ENCODE measurements around the gene PHOSPHO1.
A peak's percentile ranks its signal among the peaks of the same experiment; 100 is the strongest.

PHOSPHO1 gene

GRCh38 chr17:49218941-49219913 lies 11.4 kb downstream of the PHOSPHO1 start:
- DNase-seq (ENCODE audit: low read depth, low spot score) = no peak

DNA sequence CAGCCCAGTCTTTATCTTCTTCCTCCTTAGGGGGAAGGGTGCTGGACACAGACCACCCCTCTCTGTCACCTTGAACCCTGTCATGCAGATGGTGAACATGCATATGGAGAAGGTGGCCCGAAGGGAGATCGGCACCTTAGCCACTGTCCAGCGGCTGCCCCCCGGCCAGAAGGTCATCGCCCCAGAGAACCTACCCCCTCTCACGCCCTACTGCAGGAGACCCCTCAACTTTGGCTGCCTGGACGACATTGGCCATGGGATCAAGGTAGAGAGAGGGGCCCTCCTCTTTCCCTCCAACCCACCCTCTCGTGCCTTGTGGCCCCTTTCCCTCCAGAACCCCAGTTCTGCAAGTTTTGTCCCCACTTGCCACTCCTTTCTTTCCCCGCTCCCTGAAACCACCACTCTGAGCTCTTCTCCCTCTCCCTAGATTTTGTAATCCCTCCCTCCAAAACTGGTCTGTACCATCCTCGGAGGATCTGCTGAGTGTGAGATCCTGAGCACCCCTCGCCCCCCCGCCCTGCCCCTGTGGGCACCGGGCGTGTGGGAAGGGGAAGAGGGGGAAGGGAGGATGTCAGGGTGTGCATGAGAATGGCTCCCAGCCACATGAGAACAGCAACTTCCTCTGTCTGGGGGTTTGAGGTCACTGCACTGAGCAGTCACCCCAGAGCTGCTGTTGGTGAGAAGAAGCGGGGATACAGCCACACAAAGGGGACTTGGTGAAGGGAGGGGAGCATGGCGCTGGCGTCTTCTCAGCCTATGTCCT lies 12.8 kb downstream of the PHOSPHO1 start:
- no peak for DNase-seq (ENCODE audit: low read depth, low spot score)

DNA sequence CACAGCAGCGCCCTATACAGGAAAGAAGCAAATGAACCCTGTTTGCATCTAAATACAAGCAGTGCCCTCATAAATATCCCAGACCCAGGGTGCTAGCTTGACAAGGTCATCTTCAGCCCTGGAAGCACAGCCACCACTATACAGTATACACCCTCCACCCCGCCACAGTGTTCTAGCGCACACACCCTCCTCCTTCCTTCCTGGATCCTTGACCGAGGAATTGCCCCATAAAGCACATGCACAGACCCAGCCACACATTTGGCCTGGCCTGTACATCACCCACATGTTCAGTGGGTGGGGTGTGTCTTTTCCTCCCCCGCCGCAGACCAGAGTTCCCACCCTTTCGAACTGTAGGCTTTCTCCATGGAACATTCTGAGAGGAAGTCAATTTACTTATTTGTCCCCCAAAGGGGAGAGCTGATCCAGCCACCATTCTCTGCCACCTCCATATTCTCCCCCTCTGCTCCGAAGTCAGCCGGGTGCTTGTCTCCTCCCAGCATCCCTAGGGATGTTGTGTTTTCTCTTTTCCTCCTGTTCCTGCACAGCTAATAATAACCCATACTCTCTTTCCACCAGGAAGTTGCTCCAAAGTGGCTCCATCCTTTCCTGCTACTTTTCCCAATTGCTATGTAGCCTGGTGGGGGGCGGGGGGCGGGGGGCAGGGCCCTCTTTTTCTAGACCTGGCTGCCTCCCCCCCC lies 13.5 kb downstream of the PHOSPHO1 start:
- DNase-seq (ENCODE audit: low read depth, low spot score) = no peak

GRCh38 chr17:49216482-49216881 lies 14.1 kb downstream of the PHOSPHO1 start:
- DNase-seq (ENCODE audit: low read depth, low spot score) = no peak

DNA sequence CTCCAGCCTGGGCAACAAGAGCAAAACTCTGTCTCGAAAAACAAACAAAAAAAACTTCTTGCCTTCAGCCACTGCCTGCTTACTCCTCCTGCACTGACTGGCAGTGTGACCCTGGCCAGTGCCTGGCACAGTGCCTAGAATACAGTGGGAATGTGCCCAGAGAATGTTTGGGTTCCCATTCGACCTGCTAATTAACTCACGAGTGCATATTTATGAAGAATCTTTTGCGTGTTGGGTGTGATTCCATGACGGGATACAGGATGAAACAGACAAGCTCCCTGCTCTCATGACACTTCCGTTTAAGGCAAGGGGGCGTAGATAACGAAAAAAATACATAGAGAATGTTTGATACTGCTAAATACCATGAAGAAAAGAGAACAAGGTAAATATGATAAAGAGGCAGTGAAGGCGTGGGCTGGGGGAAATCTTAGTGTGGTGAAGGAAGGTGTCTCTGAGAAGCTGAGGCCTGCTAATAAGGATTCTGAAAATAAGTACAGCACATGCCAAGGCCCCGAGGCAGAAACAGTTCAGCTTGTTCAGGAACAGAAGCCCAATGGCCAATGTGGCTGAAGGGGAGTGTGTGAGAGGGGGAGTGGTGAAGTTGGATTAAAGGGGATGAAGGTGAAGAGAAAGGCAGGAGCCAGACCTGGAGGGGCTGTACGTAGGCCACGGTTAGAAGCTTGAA lies 15.8 kb downstream of the PHOSPHO1 start:
- peak; percentile 76 for DNase-seq (ENCODE audit: low read depth, low spot score)

DNA sequence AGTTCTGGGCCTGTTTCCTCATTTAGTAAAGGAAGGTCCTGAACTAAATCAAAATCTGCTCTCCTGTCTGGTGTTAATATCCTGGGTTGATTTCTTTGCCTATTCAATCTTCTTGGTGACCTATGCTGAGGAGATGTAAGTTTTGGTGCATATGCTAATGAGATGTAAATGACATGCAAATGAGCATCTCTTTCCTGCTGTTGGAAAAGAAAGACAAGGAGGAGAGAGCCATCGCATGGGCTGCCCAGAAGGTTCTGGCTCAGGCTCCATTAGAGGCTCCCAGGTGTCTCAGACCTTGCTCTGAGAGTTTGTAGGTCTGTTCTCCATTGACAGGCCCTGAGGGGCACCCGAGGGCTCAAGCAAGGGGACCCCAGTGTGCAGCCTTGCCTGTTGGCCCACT lies 16.7 kb downstream of the PHOSPHO1 start:
- DNase-seq (ENCODE audit: low read depth, low spot score) = no peak

DNA sequence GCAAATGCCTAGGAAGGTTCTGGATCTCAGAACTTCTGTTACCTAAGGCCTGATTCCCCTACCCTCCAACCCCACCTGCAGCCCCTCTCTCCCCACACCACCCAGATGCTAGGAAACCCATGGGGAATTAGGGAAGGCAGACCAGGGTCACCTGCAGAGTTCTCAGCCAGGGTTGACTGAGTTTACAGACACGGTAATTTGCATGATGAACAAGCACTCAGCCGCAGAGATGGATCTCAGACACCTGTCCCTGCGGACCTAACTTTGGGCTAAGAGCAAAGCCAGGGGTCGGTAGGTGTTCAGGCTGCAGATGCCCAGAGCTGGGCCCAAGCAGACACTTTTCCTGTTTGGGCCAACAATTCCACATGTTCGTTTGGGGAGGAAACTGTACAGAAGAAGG lies 17.2 kb downstream of the PHOSPHO1 start:
- no peak for DNase-seq (ENCODE audit: low read depth, low spot score)

DNA sequence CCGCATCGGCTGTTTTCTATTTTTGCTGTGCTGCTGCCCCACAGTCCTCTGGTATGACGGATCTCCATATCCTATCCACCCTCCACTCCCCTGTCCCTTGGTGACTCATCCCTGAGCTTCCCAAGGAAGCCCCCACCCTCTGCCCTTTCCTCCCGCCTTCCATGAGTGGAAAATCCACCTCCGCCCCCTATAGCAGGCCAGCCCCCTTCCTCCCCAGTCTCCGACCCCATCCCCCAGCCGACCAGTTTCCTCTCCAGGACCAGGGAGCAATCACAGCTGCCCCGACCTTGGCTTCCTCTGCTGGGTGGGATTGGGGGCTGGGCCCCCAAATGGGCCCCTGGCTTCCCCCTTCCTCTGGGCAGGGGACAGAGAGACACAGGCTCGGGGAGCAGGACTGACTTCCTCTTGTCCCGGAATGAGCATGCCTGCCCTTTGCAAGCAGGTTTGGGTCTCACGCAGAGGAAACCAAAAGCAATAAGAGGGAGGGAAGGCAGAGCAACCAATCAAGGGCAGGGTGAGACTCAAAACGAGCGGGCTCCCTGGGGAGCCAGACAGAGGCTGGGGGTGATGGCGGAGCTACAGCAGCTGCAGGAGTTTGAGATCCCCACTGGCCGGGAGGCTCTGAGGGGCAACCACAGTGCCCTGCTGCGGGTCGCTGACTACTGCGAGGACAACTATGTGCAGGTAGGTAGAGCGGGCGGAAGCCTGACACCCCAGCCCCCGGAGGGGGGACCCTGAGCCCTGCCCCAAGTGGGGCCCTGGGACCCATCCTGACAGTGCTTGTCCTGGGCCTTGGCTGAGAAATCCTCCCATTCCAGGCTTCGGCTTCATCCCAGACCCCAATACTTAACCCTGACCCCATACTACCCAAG lies 20.2 kb downstream of the PHOSPHO1 start, which contains the start of the genes ABI3 and GNGT2:
Gene ABI3, plus strand, starts transcription at position 550 of the 872 bp plus-strand sequence. Its CDS starts 18 bp downstream, at position 568.
Gene GNGT2, minus strand, starts transcription at position 417 of the 872 bp plus-strand sequence. CDS start 3,152 bp downstream, outside the sequence.
- DNase-seq (ENCODE audit: low read depth, low spot score) = no peak

GRCh38 chr17:49209061-49209571 lies 21.5 kb downstream of the PHOSPHO1 start:
- no peak for DNase-seq (ENCODE audit: low read depth, low spot score)

DNA sequence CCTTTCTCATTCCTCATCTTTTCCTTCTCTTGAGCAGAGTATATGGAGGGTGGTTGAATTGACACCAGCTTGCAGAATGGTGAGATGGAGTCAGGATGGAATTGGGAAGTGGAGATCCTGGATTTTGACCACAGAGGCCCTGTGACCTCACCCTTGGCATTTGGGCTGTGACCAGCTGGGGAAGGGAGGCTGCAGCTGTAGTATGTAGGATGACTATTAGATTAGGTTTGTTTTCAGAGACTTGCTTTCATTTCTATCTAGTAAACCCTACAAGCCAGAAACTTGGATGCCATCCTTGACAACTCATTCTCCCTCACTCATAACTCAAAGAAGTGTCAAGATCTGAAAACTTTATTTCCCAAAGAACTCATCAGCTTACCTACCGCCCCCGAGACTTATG lies 26.1 kb downstream of the PHOSPHO1 start:
- DNase-seq (ENCODE audit: low read depth, low spot score) = no peak

- no peak for DNase-seq (ENCODE audit: low read depth, low spot score)
These were observed 26.8 kb downstream of the PHOSPHO1 start for GRCh38 chr17:49203796-49204195.

DNA sequence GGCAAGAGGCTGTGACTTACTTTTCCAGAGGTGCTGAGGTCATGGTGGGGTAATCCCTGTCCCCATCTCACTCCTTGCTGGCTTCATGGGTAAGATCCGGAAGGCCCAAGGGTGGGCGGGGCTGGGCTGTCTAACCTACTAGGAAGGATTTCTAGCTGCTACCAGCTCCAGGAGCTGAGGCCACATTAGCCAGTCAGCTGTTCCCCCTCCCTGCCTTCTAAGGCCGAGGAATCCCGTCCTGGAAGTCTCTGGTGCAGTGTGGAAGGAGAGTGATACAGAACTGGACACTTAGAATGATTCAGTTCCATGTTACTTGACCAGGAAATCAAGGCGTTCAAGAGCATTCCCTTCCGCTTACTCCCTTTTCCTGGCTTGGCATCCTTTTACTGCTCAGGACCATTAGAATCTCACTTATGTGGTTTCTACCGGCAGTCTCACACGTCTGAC lies 29.1 kb downstream of the PHOSPHO1 start:
- peak; percentile 52 for DNase-seq (ENCODE audit: low read depth, low spot score)

DNA sequence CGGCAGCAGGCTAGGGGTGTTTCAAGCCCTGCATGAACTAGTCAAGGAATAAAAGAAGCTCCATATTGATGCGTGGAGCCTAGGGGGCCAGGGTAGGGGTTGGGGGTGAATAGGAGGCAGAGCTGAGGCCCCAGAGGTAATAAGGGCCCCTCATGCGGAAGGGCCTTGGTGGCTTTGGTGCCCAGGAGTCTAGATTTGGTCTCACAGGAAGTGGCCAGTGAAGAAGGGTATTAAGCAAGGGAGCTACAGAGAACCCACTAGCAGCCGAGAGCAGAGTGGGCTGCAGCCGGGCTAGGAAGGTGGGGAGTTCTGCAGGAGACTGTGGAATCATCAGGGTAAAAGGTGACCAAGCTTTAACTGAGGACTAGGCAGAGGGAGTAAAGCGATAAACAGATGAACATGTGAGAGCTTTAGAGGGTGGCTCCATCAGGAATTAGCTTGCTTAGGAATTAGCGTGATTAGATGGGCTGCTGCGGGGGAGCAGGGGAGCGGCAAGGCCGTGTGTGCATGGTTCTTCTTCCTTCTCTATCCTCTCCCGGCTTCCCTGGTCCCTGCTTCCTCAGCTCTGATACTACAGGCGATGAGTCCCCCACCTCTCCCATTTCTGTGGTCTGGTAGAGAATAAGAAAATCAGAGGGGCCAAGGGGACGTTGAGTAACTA lies 30.0 kb downstream of the PHOSPHO1 start:
- DNase-seq (ENCODE audit: low read depth, low spot score) = no peak

GRCh38 chr17:49198211-49198610 lies 32.4 kb downstream of the PHOSPHO1 start:
- no peak for DNase-seq (ENCODE audit: low read depth, low spot score)

DNA sequence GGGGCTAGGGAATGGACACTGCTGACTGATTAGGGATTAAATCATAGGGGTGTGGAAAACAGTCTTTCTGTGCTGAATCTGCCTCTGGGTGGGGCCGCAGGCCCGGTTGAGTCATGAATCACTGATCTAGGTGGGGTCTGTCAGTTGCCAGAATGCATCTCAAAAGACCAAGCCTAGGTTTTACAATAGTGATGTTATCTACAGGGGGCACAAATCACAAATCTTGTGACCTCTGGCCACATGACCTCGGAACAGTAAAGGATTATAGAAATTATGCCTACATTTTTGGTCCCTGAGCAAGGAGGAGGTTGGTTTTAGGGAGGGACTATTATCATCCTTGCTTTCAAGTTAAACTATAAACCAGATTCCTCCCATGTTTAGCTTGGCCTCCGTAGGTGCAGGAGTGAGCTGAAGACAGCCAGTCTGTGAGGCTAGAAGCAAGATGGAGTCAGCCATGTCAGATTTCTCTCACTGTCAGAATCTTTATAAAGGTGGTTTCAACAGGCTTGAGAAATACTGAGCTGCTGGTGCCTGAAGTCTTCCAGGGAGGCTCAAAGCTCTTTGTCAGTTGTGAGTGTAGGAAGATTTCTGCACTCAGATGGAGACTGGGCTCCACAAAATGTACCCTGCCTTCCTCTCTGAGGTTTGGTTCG lies 33.1 kb downstream of the PHOSPHO1 start:
- DNase-seq (ENCODE audit: low read depth, low spot score) = no peak

DNA sequence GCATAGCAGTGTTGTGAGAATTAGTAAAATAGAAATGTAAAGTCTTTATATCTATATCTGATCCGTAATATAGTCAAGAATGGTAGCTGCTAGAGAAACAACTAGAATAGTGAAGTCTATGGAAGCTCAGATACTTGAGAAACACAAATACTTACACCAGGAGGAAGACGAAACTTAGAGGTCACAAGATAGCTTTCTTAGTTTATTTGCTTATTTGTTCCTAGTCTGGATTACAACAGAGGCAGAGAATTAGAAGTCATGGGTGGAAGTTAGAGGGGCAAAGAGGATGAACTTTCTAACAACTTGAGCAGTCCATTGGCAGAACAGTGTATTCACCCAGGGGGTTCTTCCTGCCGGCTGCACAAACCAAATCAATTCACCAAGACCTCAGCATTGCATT lies 34.1 kb downstream of the PHOSPHO1 start:
- DNase-seq (ENCODE audit: low read depth, low spot score) = no peak

DNA sequence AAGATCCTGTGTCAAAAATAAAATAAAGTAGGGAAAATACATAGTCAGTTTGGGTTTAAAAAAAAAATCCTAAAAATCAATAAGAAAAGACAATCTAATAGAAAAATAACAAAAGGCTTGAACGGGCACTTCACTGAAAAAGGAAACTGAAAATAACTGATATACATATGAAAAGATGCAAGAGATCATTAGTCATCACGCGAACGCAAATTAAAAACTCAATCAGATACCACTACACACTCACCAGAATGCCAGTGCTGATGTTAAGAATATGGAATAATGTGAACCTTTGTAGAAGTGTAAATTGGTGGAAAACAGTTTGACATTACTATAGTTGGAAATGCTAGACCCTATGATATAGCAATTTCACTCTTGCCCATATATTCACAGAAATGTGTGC lies 34.8 kb downstream of the PHOSPHO1 start:
- no peak for DNase-seq (ENCODE audit: low read depth, low spot score)

GRCh38 chr17:49194297-49194607 lies 36.3 kb downstream of the PHOSPHO1 start:
- no peak for DNase-seq (ENCODE audit: low read depth, low spot score)
